HEK293 (cell line): ENCODE measurements around the gene SDF2.

Experiments
- CTCF ChIA-PET: fragments of 350-600 bp; formaldehyde crosslinking; extraction: SDS; loops from one replicate; lab custom pipeline; 2021; ENCODE audit warnings: antibody characterized with exemption; lab: Yijun Ruan, JAX
- POLR2A ChIA-PET: fragments of 300-600 bp; formaldehyde crosslinking; extraction: SDS; loops from one replicate; lab custom pipeline; 2020; ENCODE audit warnings: antibody characterized with exemption, inconsistent platforms; lab: Yijun Ruan, JAX
- H3K27ac ChIP-seq: fragments of 200-500 bp; sonication (Bioruptor generic); 2 replicates; pipeline ENCODE4 v1.5.1; 2014; ENCODE audit warnings: low read depth, low read length, control low read depth, inconsistent platforms; ENCODE audit errors: extremely low read depth
- H3K36me3 ChIP-seq, 2 experiments: fragments of 200-500 bp in 1 of 2; sonication (Bioruptor generic) in 1 of 2; 1 replicate in 1 of 2; 2 replicates in 1 of 2; pipeline ENCODE4 v1.5.1; 2014 to 2017; ENCODE audit warnings: inconsistent platforms in 2 of 2, low read length in 2 of 2; ENCODE audit not compliant: control insufficient read depth in 2 of 2, insufficient read depth in 1 of 2
- H3K4me1 ChIP-seq: fragments of 200-500 bp; sonication (Bioruptor generic); 2 replicates; pipeline ENCODE4 v1.5.1; 2014; ENCODE audit warnings: mild to moderate bottlenecking, low read length, inconsistent platforms; ENCODE audit not compliant: control insufficient read depth, insufficient read depth
- H3K4me3 ChIP-seq: 2 replicates; pipeline ENCODE4 v1.5.1; 2011; ENCODE audit warnings: low read depth, mild to moderate bottlenecking, control low read depth, low read length, moderate library complexity
- H3K9me3 ChIP-seq: fragments of 200-500 bp; sonication (Bioruptor generic); 2 replicates; pipeline ENCODE4 v1.5.1; 2014; ENCODE audit warnings: low read depth, low read length, inconsistent platforms; ENCODE audit not compliant: control insufficient read depth, insufficient read depth
- ELK4 ChIP-seq: IDR thresholded peaks from 2 replicates; pipeline ENCODE4 v1.6.1; 2011; ENCODE audit warnings: mild to moderate bottlenecking, low read depth, low read length, borderline replicate concordance
- PATZ1 ChIP-seq: fragments of 450-650 bp; formaldehyde crosslinking; IDR thresholded peaks from 2 replicates; pipeline ENCODE4 v1.5.1; 2016; ENCODE audit warnings: missing biosample characterization, missing genetic modification characterization
- SALL2 ChIP-seq: fragments of 450-650 bp; formaldehyde crosslinking; IDR thresholded peaks from 2 replicates; pipeline ENCODE4 v1.5.0; 2017; ENCODE audit warnings: missing biosample characterization, mild to moderate bottlenecking, missing genetic modification characterization, borderline replicate concordance
- SCRT2 ChIP-seq: fragments of 450-650 bp; formaldehyde crosslinking; IDR thresholded peaks from 2 replicates; pipeline ENCODE4 v1.5.1; 2016; ENCODE audit warnings: missing biosample characterization, missing genetic modification characterization
- ZNF114 ChIP-seq: fragments of 450-650 bp; formaldehyde crosslinking; IDR thresholded peaks from 2 replicates; pipeline ENCODE4 v1.5.0; 2017; ENCODE audit warnings: missing biosample characterization, missing genetic modification characterization
- ZNF221 ChIP-seq: fragments of 450-650 bp; formaldehyde crosslinking; IDR thresholded peaks from 2 replicates; pipeline ENCODE4 v1.5.1; 2017; ENCODE audit warnings: missing biosample characterization, missing genetic modification characterization, borderline replicate concordance
- ZNF280C ChIP-seq: fragments of 450-650 bp; formaldehyde crosslinking; IDR thresholded peaks from 2 replicates; pipeline ENCODE4 v1.5.1; 2016; ENCODE audit warnings: missing biosample characterization, missing genetic modification characterization
- ZNF324 ChIP-seq: fragments of 450-650 bp; formaldehyde crosslinking; IDR thresholded peaks from 2 replicates; pipeline ENCODE4 v1.5.1; 2016; ENCODE audit warnings: missing biosample characterization, missing genetic modification characterization
- ZNF513 ChIP-seq: fragments of 450-650 bp; IDR thresholded peaks from 2 replicates; pipeline ENCODE4 v1.5.1; 2018; ENCODE audit warnings: missing biosample characterization, missing genetic modification characterization
- ZNF555 ChIP-seq: fragments of 450-650 bp; formaldehyde crosslinking; conservative IDR thresholded peaks from 2 replicates; pipeline ENCODE4 v1.5.1; 2017; ENCODE audit warnings: missing biosample characterization, mild to moderate bottlenecking, missing genetic modification characterization, inconsistent platforms
- ZNF571 ChIP-seq: fragments of 450-650 bp; formaldehyde crosslinking; IDR thresholded peaks from 2 replicates; pipeline ENCODE4 v1.5.0; 2017; ENCODE audit warnings: missing biosample characterization, missing genetic modification characterization
- ZNF624 ChIP-seq: fragments of 450-650 bp; formaldehyde crosslinking; IDR thresholded peaks from 2 replicates; pipeline ENCODE4 v1.5.1; 2017; ENCODE audit warnings: missing biosample characterization, missing genetic modification characterization
- ZNF629 ChIP-seq: fragments of 450-650 bp; formaldehyde crosslinking; IDR thresholded peaks from 2 replicates; pipeline ENCODE4 v1.5.1; 2017; ENCODE audit warnings: missing biosample characterization, missing genetic modification characterization

The SDF2 gene

GRCh38 chr17:28655160-28655559 is 6.5 kb downstream of the SDF2 start (continued):
- TF ChIP-seq ELK4 (no peak), ZNF280C (tag by site-specific recombination) (no peak), ZNF324 (tag by site-specific recombination) (no peak), ZNF571 (tag by site-specific recombination) (no peak), ZNF221 (tag by site-specific recombination) (no peak), ZNF513 (tag by site-specific recombination) (no peak), ZNF114 (tag by site-specific recombination) (no peak), SALL2 (tag by site-specific recombination) (no peak), PATZ1 (tag by site-specific recombination) (no peak)

GRCh38 chr17:28648698-28649097 is 13.0 kb downstream of the SDF2 start:
- TF ChIP-seq ELK4 (no peak), ZNF624 (tag by site-specific recombination) (no peak), ZNF555 (tag by site-specific recombination) (no peak), ZNF629 (tag by site-specific recombination) (no peak), SCRT2 (tag by site-specific recombination) (peak; percentile 61)
- Histone ChIP-seq H3K36me3 (peaks cover 37 to 43% of the 10 kb centered on the region in 2 experiments), H3K9me3 (no peaks in the 10 kb centered on the region), H3K27ac (no peak overlapping the region), H3K4me3 (no peak overlapping the region), H3K4me1 (peaks cover 1% of the 10 kb centered on the region)
- POLR2A ChIA-PET, result interaction anchor here (1.0 kb wide), 1 partner anchor 13 kb away, joined by 11 read pairs; the partner anchor contains the start of genes SDF2 and SUPT6H
- CTCF ChIA-PET, result interaction anchor here (0.6 to 2.3 kb wide), 6 partner anchors 12 to 154 kb away, joined by 3 to 11 read pairs (median 3); no protein-coding TSS in a partner anchor
